GM04503 (cell line): ENCODE measurements around the gene TRIP6.

ENCODE experiments used
- DNase-seq: peaks from one replicate; pipeline ENCODE4 v3.0.0-alpha.2; 2012; ENCODE audit warnings: low read depth

TRIP6 gene

DNA sequence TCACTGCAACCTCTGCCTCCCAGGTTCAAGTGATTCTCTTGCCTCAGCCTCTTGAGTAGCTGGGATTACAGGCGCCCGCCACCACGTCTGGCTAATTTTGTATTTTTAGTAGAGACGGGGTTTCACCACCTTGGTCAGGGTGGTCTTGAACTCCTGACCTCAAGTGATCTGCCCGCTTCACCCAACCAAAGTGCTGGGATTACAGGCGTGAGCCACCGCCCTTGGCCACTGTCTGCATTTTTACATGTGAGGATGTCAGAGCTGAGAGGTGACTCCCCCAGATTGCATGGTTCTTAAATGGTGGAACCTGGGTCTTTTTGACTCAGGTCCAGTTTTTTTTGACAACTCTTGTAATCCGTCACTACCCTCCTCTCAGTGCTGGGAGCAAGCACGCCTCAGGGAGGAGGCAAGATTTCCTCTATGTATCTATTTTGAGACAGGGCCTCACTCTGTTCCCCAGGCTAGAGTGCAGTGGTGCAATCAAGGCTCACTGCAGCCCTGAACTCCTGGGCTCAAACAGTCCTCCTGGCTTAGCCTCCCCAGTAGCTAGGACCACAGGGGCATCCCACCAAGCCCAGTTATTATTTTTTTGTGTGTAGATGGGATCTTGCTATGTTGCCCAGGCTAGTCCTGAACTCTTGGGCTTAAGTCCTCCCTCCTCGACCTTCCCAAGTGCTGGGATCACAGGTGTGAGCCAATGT is 6.6 kb downstream of the TRIP6 start:
- no peak for DNase-seq

DNA sequence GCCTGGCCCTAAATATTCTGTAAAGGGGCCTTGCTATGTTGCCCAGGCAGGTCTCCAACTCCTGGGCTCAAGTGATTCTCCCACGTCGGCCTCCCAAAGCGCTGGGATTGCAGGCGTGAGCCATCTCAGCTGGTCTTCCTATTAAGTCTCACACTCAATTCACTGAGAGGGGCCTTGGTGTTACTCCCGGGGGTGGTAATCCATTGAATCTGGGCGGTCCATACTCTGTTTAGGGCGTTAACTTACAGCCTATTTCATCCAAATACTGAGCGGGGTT is 7.1 kb downstream of the TRIP6 start:
- no peak for DNase-seq

DNA sequence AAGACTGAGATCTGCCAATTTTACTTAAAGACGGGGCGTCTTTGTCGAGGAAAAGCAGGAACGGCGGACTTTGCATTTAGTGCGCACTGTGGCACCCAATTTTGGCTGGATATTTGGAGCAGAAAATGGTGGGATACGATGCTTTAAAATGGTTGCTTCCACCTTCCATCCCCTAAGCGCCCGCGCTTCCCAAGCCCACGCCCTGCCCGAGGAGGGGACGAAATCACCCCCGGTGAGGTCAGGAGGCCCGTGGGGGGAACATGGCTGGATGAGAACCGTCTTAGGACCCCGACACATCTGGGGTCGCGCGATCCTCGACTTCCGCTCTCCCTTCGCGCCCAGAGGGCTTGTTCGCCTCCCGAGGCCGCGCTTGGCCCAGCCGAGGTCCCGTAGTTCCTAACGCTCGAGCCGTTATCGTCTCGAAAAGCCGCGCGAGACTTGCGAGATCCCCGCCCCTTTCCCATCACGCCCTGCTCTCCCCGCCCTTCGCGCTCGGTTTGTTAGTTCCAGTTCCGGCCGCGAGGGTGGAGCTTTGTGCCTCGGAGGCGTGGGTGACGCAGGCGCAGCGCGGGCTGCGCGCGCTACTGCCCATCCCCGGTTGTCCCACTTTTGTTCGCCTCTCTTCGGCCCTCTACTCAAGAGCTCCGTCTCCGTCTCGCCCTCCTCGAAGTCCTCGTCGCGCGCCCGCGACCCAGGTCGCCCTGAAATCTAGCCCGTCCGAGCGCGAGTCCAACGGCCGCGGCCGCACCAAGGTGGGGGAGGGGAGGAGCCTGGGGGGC is 7.6 kb downstream of the TRIP6 start, which contains the start of gene SRRT:
TSS of gene SRRT (plus strand) at position 527 of the 779 bp plus-strand sequence. CDS start 488 bp downstream, outside the sequence.
- DNase-seq = peak; percentile 78

GRCh38 chr7:100875356-100875751 is 8.2 kb downstream of the TRIP6 start:
- no peak for DNase-seq

- no peak for DNase-seq
Observed at GRCh38 chr7:100878013-100878412, 10.8 kb downstream of the TRIP6 start.

GRCh38 chr7:100878685-100879084 is 11.5 kb downstream of the TRIP6 start:
- no peak for DNase-seq

DNA sequence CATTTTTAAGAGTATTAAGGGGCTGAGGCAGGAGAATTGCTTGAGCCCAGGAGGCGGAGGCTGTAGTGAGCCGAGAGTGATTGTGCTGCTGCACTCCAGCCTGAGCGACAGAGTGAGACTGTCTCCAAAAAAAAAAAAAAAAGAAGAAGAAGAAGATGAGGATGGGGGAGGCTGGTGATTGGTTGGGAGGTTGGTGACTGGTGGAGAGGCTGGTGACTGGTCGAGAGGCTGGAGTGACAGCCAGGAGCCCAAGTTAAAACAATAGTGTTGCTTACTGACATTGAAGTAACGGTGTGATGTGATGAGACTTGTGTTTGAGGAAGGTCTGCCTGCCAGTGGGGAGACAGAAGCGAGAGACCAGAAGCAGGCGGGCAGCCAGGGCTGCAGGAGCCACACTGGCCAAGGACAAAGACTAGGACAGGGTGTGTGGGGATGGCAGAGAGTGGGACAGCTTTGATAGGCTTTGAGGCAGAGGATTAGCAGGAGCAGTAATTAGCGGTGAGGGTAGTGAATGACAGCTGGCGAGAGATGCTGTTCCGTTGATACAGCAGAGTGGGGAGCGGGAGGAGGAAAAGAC is 12.6 kb downstream of the TRIP6 start:
- no peak for DNase-seq

GRCh38 chr7:100880645-100881044 is 13.5 kb downstream of the TRIP6 start:
- DNase-seq = no peak

- DNase-seq = no peak
Observed at GRCh38 chr7:100881136-100881535, 13.9 kb downstream of the TRIP6 start.

- DNase-seq = no peak
Observed at GRCh38 chr7:100882201-100882600, 15.0 kb downstream of the TRIP6 start.

DNA sequence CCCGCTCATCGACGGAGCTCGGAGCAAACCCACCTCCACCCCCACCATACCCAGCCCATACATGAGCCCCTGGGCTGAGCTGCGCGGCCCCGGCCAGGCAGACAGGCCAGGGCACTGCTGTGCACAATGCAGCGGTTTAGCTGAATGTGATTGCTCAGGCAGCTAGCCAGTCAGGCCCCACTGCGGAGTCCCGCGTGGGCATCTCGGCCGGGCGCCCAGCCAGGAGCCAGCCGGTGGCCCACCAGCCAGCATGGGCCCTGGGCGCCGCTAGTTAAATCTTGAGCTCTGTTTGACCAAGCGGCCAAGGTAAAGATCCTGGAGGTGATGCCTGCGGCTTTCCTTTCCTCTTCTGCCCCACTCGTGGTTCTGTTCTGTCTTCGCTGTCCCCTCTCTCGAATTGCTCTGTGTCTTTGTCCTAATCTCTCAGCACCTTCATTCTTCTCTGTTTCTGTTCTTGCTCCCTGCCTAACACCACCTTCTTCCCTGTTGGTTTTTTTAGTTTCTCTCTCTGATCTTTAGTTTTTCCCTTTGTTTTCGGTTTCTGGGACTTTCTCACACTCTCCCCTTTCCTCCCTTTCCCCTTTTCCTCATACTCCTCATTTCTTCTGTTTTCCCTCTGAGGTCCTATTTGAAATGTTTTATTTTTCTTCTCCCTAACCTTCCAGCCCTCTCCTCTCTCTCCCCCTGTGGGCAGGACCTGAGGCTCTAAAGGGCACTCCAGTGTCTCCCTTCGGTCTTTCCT is 15.8 kb downstream of the TRIP6 start:
- no peak for DNase-seq

DNA sequence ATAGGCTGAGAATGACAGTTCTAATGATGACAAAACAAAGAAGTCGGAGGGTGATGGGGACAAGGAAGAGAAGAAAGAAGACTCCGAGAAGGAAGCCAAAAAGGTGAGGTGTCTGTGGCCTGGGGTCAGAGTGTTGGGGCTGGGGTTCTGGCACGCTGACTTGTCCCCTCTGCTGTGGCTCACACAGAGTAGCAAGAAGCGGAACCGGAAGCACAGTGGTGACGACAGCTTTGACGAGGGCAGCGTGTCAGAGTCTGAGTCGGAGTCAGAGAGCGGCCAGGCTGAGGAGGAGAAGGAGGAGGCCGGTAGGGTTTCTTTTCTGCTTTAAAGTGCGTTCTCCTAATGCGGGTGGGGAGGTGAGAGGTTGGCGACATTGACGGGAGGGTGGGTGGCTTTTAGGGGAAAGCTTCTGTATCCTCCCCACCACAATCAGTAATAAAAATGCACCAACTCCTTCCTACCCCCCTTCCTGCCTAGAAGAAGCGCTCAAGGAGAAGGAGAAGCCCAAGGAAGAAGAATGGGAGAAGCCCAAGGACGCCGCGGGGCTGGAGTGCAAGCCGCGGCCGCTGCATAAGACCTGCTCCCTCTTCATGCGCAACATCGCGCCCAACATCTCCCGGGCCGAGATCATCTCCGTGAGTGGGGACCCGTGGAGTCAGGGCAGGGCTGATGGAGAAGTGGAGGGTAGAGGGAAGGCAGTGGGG is 17.7 kb downstream of the TRIP6 start:
- DNase-seq = no peak

DNA sequence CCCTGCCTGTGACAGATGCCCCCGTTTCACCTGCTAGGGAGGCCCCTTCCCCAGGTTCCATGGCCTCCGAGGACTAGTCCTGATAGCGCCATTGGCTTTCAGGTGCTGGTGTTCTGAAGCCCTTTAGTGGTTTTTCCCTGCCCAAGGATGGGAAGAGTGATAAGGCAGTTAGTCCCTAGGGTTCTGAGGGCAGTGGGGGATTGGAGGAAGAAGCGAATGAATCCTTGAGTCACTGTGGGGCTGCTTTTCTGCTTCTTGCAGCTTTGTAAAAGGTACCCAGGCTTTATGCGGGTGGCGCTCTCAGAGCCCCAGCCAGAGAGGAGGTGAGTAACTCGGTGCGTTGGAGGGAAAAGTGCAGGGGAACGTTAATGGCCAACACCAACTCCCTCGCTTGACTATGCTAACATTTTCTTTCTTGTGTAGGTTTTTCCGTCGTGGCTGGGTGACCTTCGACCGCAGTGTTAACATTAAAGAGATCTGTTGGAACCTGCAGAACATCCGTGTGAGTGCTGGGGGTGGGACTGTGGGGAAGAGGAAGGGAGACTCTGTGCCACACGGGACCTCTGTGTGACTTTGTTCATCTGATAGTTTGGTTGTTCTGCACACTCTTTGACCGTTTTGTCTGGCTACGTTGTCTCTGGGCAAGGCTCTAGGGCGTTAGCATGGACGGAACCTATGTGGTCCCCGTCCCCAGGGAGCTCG is 18.4 kb downstream of the TRIP6 start:
- DNase-seq = no peak

DNA sequence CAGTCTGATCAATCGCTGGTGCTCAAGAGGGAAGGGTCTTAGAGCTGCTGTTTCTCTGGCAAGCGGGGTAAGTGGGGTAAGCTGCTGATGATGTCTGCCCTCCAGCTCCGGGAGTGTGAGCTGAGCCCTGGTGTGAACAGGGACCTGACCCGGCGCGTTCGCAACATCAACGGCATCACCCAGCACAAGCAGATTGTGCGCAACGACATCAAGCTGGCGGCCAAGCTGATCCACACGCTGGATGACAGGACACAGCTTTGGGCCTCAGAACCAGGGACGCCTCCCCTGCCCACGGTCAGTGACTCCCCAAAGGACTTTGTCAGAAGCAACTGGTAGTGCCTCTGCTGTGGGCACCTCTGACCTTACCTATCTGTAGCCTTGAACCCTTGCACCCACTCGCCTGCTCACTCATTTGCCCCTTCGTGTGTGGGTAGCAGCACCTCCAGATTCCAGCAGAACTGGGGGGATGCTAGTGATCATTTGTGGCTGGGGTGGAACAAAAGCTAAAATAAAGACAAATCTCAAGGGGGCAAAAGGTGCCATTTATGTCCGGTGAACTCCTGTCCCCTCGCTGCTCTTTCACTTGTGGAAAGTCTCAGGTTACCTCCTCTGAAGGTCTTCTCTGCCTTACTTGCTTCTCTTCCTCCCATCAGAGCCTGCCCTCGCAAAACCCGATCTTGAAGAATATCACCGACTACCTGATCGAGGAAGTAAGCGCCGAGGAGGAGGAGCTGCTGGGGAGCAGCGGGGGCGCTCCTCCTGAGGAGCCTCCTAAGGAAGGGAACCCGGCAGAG is 19.2 kb downstream of the TRIP6 start:
- DNase-seq = no peak

DNA sequence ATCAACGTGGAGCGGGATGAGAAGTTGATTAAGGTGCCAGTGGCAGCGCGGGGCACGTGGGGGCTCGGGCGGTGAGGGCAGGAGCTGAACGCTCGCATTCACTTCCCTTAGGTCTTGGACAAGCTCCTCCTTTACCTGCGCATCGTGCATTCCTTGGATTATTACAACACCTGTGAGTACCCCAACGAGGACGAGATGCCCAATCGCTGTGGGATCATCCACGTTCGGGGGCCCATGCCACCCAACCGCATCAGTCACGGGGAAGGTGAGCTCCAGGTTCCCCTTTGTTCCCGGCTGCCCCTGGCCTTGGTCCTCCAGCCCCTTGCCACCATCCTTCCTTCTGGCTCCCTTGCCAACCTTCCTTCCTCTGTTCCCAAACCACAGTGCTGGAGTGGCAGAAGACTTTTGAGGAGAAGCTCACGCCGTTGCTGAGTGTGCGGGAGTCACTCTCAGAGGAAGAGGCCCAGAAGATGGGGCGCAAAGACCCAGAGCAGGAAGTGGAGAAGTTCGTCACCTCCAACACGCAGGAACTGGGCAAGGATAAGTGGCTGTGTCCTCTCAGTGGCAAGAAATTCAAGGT is 19.8 kb downstream of the TRIP6 start:
- DNase-seq = no peak

DNA sequence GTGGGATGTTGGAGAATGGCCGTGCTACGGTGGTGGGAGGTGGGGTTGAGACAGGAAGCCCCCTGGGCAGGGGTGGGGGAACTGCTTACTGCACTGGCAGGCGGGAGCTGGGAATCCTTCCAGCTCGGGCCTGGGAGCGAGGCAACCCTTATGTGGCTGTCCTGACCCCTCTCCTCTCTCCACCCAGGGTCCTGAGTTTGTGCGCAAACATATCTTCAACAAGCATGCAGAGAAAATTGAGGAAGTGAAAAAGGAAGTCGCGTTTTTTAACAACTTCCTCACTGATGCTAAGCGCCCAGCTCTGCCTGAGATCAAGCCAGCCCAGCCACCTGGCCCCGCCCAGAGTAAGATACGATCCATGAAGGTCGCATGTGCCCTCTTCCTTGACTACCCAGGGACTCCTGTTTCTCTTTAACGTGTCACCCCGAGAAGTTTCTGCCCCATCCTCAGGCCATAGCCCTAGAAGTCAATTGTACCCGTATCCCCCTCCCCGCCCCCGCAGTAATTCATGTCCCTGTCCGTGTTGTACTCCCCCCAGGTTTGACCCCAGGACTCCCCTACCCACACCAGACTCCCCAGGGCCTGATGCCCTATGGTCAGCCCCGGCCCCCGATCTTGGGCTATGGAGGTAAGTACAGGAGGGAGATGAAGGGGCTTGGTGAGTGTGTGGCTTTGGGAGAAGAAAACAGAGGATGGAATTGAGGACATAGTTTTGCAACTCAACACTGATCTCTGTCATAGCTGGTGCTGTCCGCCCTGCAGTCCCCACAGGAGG is 20.5 kb downstream of the TRIP6 start:
- no peak for DNase-seq

GRCh38 chr7:100888291-100888987 is 21.3 kb downstream of the TRIP6 start:
- no peak for DNase-seq

DNA sequence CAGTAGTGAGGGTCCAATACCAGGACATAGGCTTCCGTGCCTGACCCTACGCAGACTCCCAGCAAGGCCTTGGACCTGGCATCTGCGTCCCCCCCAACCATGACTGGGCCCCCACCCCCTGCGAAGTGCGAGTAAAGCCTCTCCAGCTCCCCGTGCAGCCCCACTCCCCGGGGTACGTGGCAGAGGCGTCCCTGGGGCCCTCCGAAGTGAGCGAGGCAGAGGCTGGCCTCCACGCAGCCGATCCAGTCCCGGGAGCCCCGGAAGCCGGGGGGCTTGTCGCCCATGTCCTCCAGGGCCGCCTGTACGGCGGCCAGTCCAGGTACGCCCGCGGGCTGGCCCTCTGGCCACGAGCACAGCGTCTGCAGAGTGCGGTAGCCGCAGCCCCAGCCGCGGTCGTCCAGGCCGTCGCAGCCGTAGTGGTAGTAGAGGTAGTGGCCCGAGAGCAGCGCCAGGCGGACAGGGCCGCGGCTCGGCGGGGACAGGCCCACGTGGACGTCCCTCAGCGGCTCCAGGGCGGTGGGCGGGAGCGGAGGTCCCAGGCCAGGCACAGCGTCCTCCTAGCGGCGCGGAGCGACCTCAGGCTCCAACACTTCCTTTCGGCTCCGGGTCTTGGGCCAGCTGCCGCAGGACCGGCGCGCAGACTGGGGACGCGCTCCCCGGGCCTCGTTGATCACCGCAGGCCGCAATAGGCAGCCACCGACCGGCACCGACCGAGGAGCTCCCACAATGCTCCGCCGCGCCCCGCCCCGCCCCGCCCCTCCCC is 22.0 kb downstream of the TRIP6 start, which contains the start of gene UFSP1:
TSS of gene UFSP1 (minus strand) at position 728 of the 763 bp plus-strand sequence. CDS start at position 284, 444 bp downstream.
- no peak for DNase-seq
